GM19193 (cell line): ENCODE data around the gene SLBP.

Experiments
- POLR2A ChIP-seq: IDR thresholded peaks from 4 replicates; pipeline ENCODE4 v1.6.1; 2011; ENCODE audit not compliant: insufficient read depth, insufficient read length; ENCODE audit errors: extremely low read depth

The SLBP gene

GRCh38 chr4:1683261-1683735 lies 28.8 kb downstream of the SLBP start:
- no peak for TF ChIP-seq POLR2A

GRCh38 chr4:1682860-1683259 lies 29.3 kb downstream of the SLBP start:
- no peak for TF ChIP-seq POLR2A

DNA sequence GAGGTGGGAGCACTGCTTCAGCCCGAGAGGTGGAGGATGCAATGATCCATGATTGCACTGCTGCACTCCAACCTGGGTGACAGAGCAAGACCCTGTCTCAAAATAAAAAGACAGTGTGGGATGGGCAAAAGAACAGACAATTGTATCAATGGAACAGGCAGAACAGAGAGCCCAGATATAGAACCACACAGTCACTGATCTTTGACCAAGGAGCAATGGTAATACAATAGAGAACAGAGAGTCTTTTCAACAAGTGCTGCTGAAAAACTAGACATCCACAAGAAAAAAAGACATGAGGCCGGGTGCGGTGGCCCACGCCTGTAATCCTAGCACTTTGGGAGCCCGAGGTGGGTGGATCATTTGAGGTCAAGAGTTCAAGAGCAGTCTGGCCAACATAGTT lies 33.9 kb downstream of the SLBP start:
- TF ChIP-seq POLR2A = no peak

DNA sequence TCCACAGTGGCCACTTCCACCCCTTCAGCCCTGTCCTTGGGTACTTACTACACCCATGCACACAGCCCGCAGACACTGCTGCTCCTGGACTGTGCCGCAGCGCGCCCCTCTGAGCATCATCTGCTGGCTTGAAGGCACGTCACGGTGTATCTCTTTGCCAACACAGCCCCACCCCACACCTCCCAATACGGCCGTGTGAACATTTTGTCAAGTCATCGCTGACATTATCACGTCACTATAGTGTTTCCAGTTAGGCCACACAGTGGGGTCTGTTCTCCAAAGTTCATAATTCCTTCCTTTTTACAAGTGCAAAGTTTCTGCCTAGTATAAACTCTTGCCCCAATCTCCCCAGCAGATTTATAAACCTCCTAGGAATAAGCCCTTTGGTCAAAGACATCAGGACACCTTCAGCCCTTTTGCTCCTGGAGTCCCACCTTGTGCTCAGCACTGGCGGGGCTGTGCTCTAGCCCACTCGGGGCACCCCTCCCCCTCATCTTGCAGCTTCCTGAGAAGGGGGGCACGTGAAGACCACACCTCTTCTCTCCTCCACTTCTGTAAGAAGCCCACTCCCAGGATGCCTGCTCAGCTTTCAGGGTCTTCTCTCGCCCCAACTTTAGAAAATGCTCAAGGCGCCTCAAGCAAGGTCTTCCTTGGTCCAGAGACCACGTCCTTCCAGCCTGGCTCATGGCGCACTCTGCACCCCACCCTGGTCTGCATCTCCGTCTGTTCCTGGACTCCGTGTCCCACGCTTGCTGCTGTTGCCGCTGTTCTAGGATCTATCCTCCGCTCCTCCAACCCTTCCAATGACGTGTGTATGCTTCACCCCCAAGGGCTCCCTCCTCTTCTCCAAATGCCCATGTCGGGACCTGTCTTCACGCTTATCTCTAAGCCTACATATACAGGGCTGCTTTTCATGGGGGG lies 35.3 kb downstream of the SLBP start:
- TF ChIP-seq POLR2A = no peak

GRCh38 chr4:1675802-1676137 lies 36.3 kb downstream of the SLBP start:
- TF ChIP-seq POLR2A = no peak

DNA sequence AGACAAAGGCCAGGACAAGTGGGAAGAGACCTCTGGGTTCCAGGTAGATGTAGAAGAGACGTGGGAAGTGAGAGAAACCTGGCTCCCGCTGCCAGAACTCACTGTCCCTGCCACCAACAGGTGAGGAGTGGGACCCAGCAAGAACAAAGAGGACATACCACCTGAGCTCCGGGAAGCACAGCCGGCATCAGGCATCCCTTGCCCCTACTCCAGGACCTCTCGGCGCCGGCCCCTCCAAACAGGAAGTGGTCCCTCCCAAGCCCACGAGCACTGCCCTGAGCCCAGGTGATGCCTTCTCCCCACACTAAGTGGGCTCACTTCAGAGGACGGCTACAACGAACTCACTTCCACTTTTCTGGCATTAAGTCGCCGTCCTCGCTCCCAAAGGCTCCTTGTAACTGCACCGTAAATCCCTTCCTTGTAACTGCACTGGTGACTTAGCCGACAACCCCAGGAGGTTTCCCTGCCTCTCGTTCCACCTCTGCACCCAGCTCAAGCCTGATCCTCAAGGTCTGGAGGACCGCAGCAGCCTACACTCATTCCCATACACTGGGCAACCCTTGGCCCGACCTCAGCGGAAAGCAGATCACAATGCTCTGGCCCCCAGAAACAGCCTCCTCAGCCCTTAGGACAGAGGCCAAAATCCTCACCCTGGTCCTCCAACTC lies 36.9 kb downstream of the SLBP start:
- no peak for TF ChIP-seq POLR2A

- no peak for TF ChIP-seq POLR2A
These were observed 37.4 kb downstream of the SLBP start for GRCh38 chr4:1674682-1675081.

GRCh38 chr4:1673671-1674070 lies 38.4 kb downstream of the SLBP start:
- no peak for TF ChIP-seq POLR2A

GRCh38 chr4:1670279-1670678 lies 41.8 kb downstream of the SLBP start:
- TF ChIP-seq POLR2A = no peak

GRCh38 chr4:1669850-1670249 lies 42.3 kb downstream of the SLBP start:
- no peak for TF ChIP-seq POLR2A

GRCh38 chr4:1669270-1669669 lies 42.8 kb downstream of the SLBP start:
- TF ChIP-seq POLR2A = no peak

DNA sequence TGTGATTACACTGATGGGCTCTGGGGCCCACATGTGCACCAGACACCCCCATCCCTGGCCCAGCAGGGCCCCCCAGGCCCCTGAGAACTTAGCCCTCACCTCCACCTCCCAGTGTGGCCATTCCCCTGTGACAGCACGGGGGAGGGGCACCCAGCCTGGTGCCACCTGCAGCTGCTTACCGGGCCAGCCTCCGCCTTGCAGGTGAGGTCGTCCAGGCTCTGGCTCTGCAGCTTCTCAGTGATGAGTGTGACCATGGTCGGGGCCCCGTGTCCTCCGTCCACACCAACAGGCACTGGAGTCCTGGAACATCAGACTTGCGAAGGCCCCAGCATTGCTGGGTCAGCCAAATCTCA lies 43.7 kb downstream of the SLBP start:
- no peak for TF ChIP-seq POLR2A

DNA sequence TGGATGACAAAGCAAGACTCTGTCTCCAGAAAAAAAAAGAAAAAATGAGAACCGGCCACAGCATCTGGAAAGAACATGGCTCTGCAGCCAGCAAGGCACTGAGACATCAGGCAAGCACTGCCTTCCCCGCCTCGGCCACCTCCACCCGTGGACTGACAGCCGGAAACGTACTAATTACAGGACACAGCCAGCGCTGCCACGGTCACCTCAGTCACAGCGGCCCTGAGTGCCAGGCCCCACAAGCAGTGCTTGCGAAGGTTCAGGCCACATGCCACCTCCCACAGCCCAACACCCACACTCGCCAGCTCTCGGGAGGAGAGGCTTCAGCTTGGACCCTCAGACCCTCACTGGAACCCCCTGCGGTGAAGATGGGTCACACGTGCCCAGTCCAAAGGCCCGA lies 44.8 kb downstream of the SLBP start:
- no peak for TF ChIP-seq POLR2A

- no peak for TF ChIP-seq POLR2A
These were observed 45.7 kb downstream of the SLBP start for GRCh38 chr4:1666391-1666790.

- no peak for TF ChIP-seq POLR2A
These were observed 48.0 kb downstream of the SLBP start for GRCh38 chr4:1664141-1664540.

- TF ChIP-seq POLR2A = no peak
These were observed 48.6 kb downstream of the SLBP start for GRCh38 chr4:1663549-1663948.
